K562 (cell line): ENCODE data around the gene RNF126. TPM values are rescaled to one million over a fixed set of nuclear protein-coding genes. Genes with fewer than 3 reads are reported as not detected.
"Not testable (repeated sequence)": the region's sequence is repeated elsewhere in the genome, so short reads cannot be mapped to it uniquely, and the experiment has no call there.

Experiments used
- ATAC-seq: fragments of 200-7000 bp; cut with Tn5 transposase; 3 replicates; pipeline ENCODE4 v1.9.1; 2020; ENCODE audit warnings: moderate library complexity
- BruUV-seq: library from RNA; stranded (reverse); fragments of 400-500 nt; replicated peaks from 2 replicates; lab custom pipeline; 2021; lab: Mats Ljungman, UMichigan
- CTCF ChIA-PET: fragments of 300-600 bp; formaldehyde crosslinking; extraction: SDS; loops from one replicate; lab custom pipeline; 2021; ENCODE audit warnings: low intra/inter-chr PET ratio; lab: Yijun Ruan, JAX
- POLR2A ChIA-PET: fragments of 300-600, 350-650 bp; sonication (Branson Sonifier 250); formaldehyde crosslinking; extraction: SDS; loops from one replicate; lab custom pipeline; 2021; ENCODE audit warnings: antibody characterized with exemption, inconsistent platforms; lab: Yijun Ruan, JAX
- DNase-seq, 4 experiments: peaks; one replicate each; pipeline versions ENCODE4 v3.0.0 to v3.0.0-alpha.2; 2011 to 2018; ENCODE audit warnings: low spot score in 3 of 4, mixed read lengths in 3 of 4; ENCODE audit errors: extremely low read depth in 1 of 4
- FAIRE-seq: peaks from 2 replicates; lab custom pipeline; 2011; peaks lifted over from hg19 to GRCh38; lab: Jason Lieb, UNC
- H2AFZ ChIP-seq: 2 replicates; pipeline ENCODE4 v1.6.0; 2011; ENCODE audit warnings: low read depth, low read length, control low read depth, inconsistent platforms
- H3K27ac ChIP-seq: fragments of 200-600 bp; 3 replicates; pipeline ENCODE4 v1.8.0; 2011; ENCODE audit warnings: low read depth, mild to moderate bottlenecking, control low read depth, inconsistent platforms, low read length, moderate library complexity, mixed read lengths; ENCODE audit errors: extremely low read depth
- H3K27me3 ChIP-seq, 2 experiments: fragments of 300-600 bp in 1 of 2; 2 replicates in 1 of 2; 3 replicates in 1 of 2; pipeline versions ENCODE4 v1.6.0 to v1.8.0; 2011; ENCODE audit warnings: inconsistent platforms in 2 of 2, low read length in 2 of 2, mild to moderate bottlenecking in 1 of 2, mixed read lengths in 1 of 2, moderate library complexity in 1 of 2; ENCODE audit not compliant: control insufficient read depth in 2 of 2, insufficient read depth in 2 of 2
- H3K36me3 ChIP-seq: fragments of 300-600 bp; 3 replicates; pipeline ENCODE4 v1.8.0; 2011; ENCODE audit warnings: mild to moderate bottlenecking, low read length, inconsistent platforms; ENCODE audit not compliant: control insufficient read depth, insufficient read depth
- H3K4me1 ChIP-seq, 2 experiments: fragments of 200-600 bp in 1 of 2; replicated peaks in 1 of 2; 2 replicates in 1 of 2; 3 replicates in 1 of 2; pipeline versions ENCODE4 v1.5.1 to v1.8.0; 2011; ENCODE audit warnings: inconsistent platforms in 2 of 2, low read length in 2 of 2, mild to moderate bottlenecking in 1 of 2, mixed read lengths in 1 of 2, moderate library complexity in 1 of 2; ENCODE audit not compliant: control insufficient read depth in 2 of 2, insufficient read depth in 2 of 2
- H3K4me2 ChIP-seq: 2 replicates; pipeline ENCODE4 v1.6.1; 2011; ENCODE audit warnings: low read length, control low read depth, inconsistent platforms, mixed read lengths; ENCODE audit not compliant: insufficient read depth
- H3K4me3 ChIP-seq: fragments of 200-600 bp; sonication (generic), shearing (Covaris generic); 2 replicates; pipeline ENCODE4 v1.5.1; 2016; ENCODE audit warnings: control low read depth, inconsistent platforms
- H3K79me2 ChIP-seq: fragments of 200-600 bp; 3 replicates; pipeline ENCODE4 v1.8.0; 2011; ENCODE audit warnings: low read length, inconsistent platforms; ENCODE audit not compliant: control insufficient read depth, insufficient read depth
- H3K9ac ChIP-seq, 2 experiments: 2 replicates each; pipeline versions ENCODE4 v1.6.0 to v1.6.1; 2011; ENCODE audit warnings: low read depth in 2 of 2, low read length in 2 of 2, control low read depth in 1 of 2, inconsistent platforms in 1 of 2, mild to moderate bottlenecking in 1 of 2, mixed read lengths in 1 of 2; ENCODE audit not compliant: insufficient read depth in 1 of 2
- H3K9me1 ChIP-seq: one replicate; pipeline ENCODE4 v1.6.0; 2011; ENCODE audit warnings: inconsistent platforms, mild to moderate bottlenecking, low read length, moderate library complexity; ENCODE audit not compliant: control insufficient read depth, insufficient read depth
- H3K9me3 ChIP-seq: replicated peaks from 2 replicates; pipeline ENCODE4 v1.5.1; 2011; ENCODE audit warnings: low read depth, low read length, inconsistent platforms; ENCODE audit not compliant: control insufficient read depth, insufficient read depth
- H4K20me1 ChIP-seq: replicated peaks from 2 replicates; pipeline ENCODE4 v1.6.1; 2011; ENCODE audit warnings: low read length, inconsistent platforms, mixed read lengths; ENCODE audit not compliant: control insufficient read depth, insufficient read depth
- ILK ChIP-seq: fragments of 450-650 bp; IDR thresholded peaks from 2 replicates; pipeline ENCODE4 v1.6.1; 2016; ENCODE audit warnings: missing genetic modification characterization, low read depth, mild to moderate bottlenecking, missing compliant biosample characterization, moderate library complexity, borderline replicate concordance
- MEF2D ChIP-seq: conservative IDR thresholded peaks from 2 replicates; pipeline ENCODE4 v1.6.1; 2016; ENCODE audit warnings: low read depth, missing genetic modification characterization, missing compliant biosample characterization
- RBFOX2 ChIP-seq: fragments of 200-400 bp; formaldehyde crosslinking; IDR thresholded peaks from 2 replicates; pipeline ENCODE4 v1.6.1; 2017; ENCODE audit warnings: low read depth, mild to moderate bottlenecking, low read length, moderate library complexity
- TEAD2 ChIP-seq: fragments of 450-650 bp; IDR thresholded peaks from 2 replicates; pipeline ENCODE4 v1.6.1; 2016; ENCODE audit warnings: missing genetic modification characterization, control low read depth, missing compliant biosample characterization
- XRCC4 ChIP-seq: IDR thresholded peaks from one replicate; pipeline ENCODE4 v1.6.1; 2011; ENCODE audit not compliant: insufficient read depth, insufficient read length; ENCODE audit errors: extremely low read depth
- ZNF121 ChIP-seq: sonication (generic); formaldehyde crosslinking; conservative IDR thresholded peaks from 2 replicates; pipeline ENCODE4 v1.8.0; 2022; ENCODE audit warnings: missing genetic modification reagents
- WGBS: fragments of 100-300 bp; shearing (Covaris generic); methylation state at CpG from one replicate; pipeline ENCODE4 v1.1.6; 2016; ENCODE audit warnings: low coverage, mixed read lengths; ENCODE audit not compliant: insufficient coverage; ENCODE audit errors: missing lambda C conversion rate; 5-methylcytosine and 5-hydroxymethylcytosine counted together
- in situ Hi-C: fragments of 300-500 bp; cut with MboI; formaldehyde crosslinking; loops from 4 replicates; pipeline ENCODE4 v1.15.0; 2018; ENCODE audit warnings: inconsistent platforms, mixed read lengths
- intact Hi-C: fragments of 100-400 bp; cut with micrococcal nuclease; formaldehyde crosslinking; loops from 2 replicates; pipeline ENCODE4 v1.14.2; 2022
- polyA plus RNA-seq, 8 experiments: library from polyadenylated mRNA; depleted of rRNA in 4 of 8; stranded (reverse) in 5 of 8; unstranded in 3 of 8; fragments of >200 nt; fragmentation: Nextera tagmentation in 2 of 8; fragmentation: Illumina TruSeq in 1 of 8; extraction: Ambion mirVana in 2 of 8; extraction: Trizol in 1 of 8; gene quantifications; 2 replicates each; pipeline versions ENCODE4 v1.2.1 to v1.2.3, GENCODE V29; 2011 to 2014; ENCODE audit warnings: inconsistent platforms in 1 of 8, missing spikeins in 1 of 8
- total RNA-seq, 7 experiments: library from RNA; depleted of rRNA in 6 of 7; stranded (reverse); fragments of >200 nt in 6 of 7; fragmentation: Illumina TruSeq in 2 of 7; extraction: Trizol in 2 of 7; gene quantifications; 2 replicates each; pipeline versions ENCODE4 v1.2.1 to v1.2.3, GENCODE V29; 2011 to 2021; ENCODE audit warnings: low replicate concordance in 1 of 7

The RNF126 gene
- total and polyA plus RNA-seq, 9 of the 15 experiments (the other 6 are each of a cell fraction or from before 2014, with no cell fraction given) = 0.27 to 101 (median 12.3) TPM

DNA sequence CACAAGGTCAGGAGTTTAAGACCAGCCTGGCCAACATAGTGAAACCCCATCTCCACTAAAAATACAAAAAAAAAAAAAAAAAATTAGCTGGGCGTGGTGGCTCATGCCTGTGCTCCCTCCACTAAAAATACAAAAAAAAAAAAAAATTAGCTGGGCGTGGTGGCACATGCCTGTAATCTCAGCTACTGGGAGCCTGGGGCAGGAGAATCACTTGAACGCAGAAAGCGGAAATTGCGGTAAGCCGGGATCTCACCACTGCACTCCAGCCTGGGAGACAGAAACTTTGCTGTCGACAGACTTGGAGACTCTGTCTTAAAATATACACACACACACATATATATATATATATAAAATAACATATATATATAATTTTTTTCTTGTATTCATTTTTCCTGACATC lies 36.4 kb downstream of the RNF126 start:
- intact Hi-C loops, ATAC-seq: not testable (repeated sequence)
- POLR2A ChIA-PET = interaction anchor here (0.6 kb wide), 1 partner anchor 10 kb away, joined by 3 read pairs; no protein-coding TSS in a partner anchor

DNA sequence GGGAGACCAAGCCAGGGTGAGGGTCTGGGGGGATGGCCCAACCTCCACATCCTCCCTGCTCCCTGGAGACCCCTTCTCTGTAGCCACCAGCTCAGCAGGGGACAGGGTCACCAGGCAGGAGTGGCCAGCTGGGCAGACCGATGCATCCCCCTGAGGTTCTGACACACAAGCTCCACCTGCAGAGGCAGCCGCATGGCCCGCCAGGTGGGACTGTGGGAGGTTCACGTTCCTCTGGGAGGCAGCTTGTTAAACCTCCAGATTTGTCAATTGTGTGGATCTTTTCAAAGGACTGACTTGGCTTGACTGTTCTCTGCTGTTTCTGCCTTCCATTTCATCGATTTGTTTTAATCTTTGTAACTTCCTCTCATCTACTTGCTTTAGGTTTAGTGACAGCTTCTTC lies 37.8 kb downstream of the RNF126 start:
- TF ChIP-seq XRCC4 (no peak), RBFOX2 (peak; percentile 10; the same call in 1 of the 2 replicates), ILK (tag) (no peak), ZNF121 (no peak), TEAD2 (tag) (no peak), MEF2D (no peak)
- Histone ChIP-seq H3K27ac (no peak overlapping the region), H3K4me1 (peaks cover 0 to 26% of the 10 kb centered on the region in 2 experiments; a peak in 1 of 5 replicates), H3K9me1 (no peaks in the 10 kb centered on the region), H2AFZ (no peak overlapping the region), H3K79me2 (peaks cover 18% of the 10 kb centered on the region; the same call in 2 of the 3 replicates), H3K36me3 (peaks cover 78% of the 10 kb centered on the region; the same call in 2 of the 3 replicates), H3K9me3 (no peaks in the 10 kb centered on the region; the same call in 1 of the 2 replicates), H3K9ac (0 out of 4 replicates have a peak overlapping the region, but pooled peaks of 1 of the 2 experiments have one; percentile 20), H3K4me2 (no peak overlapping the region), H4K20me1 (no peaks in the 10 kb centered on the region), H3K4me3 (no peak overlapping the region), H3K27me3 (no peaks in the 10 kb centered on the region)
- intact Hi-C loops (no loop called here), in situ Hi-C loops (no loop called here)
- FAIRE-seq (no peak), DNase-seq (no peak), ATAC-seq (no peak)
- ChIA-PET POLR2A (interaction anchor here (1.1 kb wide), 1 partner anchor 8 kb away, joined by 4 read pairs; no protein-coding TSS in a partner anchor), CTCF (no interaction called here)
- no TSS peak for BruUV-seq
- 96% methylated on average over 5 of the region's 5 CpGs for WGBS

More for the DNA sequence above, 36.4 kb downstream of the RNF126 start:
- H4K20me1 ChIP-seq, H3K9me1 ChIP-seq, H3K4me2 ChIP-seq, in situ Hi-C loops, FAIRE-seq, H3K4me3 ChIP-seq, CTCF ChIA-PET, H2AFZ ChIP-seq, H3K9me3 ChIP-seq, H3K27me3 ChIP-seq, H3K27ac ChIP-seq, H3K9ac ChIP-seq, DNase-seq, BruUV-seq: not testable (repeated sequence)
- peaks cover 0 to 30% of the 10 kb centered on the region in 2 experiments; a peak in 2 of 5 replicates for H3K4me1 ChIP-seq
- 98% methylated on average over 6 of the region's 7 CpGs for WGBS
- peaks cover 30% of the 10 kb centered on the region for H3K79me2 ChIP-seq
- H3K36me3 ChIP-seq = peaks cover 84% of the 10 kb centered on the region; the same call in 2 of the 3 replicates
